ENCODE data around the gene SFT2D1.

SFT2D1 gene

DNA sequence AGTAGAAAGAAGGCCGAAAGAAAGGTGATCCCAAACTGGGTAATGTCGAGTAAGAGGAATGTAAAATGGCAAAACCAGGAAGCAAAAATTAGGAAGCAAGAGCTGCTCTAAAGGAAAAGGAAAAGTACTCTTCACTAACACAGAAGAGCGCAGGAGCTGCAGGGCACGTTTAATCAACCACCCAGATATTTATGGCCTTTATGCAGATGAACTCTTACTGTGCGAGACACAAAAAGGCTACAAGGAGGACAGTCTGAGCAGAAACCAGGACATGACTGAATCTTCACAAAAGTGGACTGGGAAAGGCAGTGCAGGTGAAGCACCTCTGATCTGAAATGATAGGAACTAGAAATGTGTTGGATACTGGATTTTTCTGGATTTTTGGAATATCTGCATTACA, 18.9 kb downstream of the SFT2D1 start:
- Histone ChIP-seq H2AFZ (ENCODE audit: low read depth) (no peak overlapping the region), H4K20me1 (ENCODE audit: insufficient read depth) (no peaks in the 10 kb centered on the region), H3K4me2 (no peak overlapping the region), H3K27me3 (ENCODE audit: insufficient read depth, low read depth) (no peaks in the 10 kb centered on the region), H3K27ac (no peak overlapping the region), H3K4me3 (IDR thresholded peaks at IDR 0.05; ENCODE audit: insufficient read depth, low read depth, low read length) (no peak overlapping the region), H3K9ac (no peak overlapping the region), H3K79me2 (ENCODE audit: insufficient read depth, low read depth) (no peaks in the 10 kb centered on the region), H3K36me3 (ENCODE audit: insufficient read depth) (no peaks in the 10 kb centered on the region), H3K4me1 (ENCODE audit: low read depth, poor library complexity, severe bottlenecking) (no peaks in the 10 kb centered on the region)
- TF ChIP-seq CTCF (conservative IDR thresholded peaks at IDR 0.05; ENCODE audit: low read depth, low read length) = no peak

DNA sequence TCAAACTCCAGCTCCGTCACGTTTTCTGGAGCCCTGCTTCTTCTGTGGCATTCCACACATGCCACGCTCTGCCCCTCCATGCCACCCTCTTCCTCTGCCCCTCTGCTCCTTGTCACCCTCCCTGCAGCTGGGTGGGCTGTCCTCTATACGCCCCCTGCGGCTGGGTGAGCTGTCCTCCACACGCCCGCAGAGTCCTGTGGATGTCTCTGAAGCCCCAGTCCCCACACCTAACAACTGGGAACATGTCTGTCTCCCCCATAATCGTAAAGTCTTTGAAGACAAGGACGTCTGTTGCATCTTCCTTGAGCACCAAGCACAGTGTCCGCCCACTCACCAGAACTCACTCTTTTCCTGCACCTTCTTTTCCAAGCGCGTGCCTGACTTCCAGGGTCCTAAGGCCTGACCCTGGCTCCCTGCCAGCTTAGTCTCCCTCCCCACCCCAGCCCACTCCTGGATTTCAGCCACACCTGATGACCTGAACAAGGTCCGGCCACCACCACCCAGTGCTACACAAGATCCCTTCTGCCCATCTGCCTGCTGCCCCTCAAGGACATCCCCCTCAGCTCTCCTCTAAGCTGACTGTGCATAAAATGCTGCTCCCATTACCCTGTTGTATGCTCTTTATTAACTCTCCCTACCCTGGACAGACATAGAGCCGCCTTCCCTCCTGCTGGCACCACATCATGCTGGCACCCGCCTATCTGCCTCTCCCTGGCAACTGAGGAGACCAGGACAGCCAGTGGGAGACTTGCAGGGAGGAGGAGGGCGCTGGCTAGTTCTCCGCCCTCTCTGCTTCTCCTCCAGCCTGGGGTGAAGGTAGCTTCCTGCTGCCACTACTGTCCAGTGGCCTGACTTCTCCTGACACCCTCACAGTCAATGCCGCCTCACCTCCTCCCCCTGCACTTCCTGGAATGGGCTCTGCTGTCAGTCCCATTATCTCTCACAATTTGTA, 23.4 kb downstream of the SFT2D1 start:
- H3K4me1 ChIP-seq (ENCODE audit: low read depth, poor library complexity, severe bottlenecking) = no peaks in the 10 kb centered on the region
- H3K4me2 ChIP-seq = no peak overlapping the region

DNA sequence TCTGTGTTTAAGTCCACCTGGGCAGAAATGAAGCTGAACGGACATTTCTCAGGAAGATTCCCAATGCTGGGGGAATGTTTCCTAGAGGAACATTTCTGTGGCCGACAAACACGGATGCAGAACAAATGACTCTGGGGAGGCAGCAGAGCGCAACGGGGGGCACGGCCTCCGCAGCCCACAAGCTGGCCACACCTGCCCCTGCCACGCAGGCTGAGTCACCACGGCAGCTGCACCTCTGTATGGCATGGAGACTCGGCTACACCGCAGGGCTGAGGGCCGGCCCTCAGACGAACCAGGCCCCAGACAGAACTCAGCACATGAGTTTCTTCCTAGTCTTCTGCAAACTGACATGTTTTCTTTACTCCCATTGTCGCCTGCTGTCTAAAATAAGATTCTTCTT, 24.1 kb downstream of the SFT2D1 start:
- H3K9ac ChIP-seq = no peak overlapping the region
- no peak overlapping the region for H2AFZ ChIP-seq (ENCODE audit: low read depth)
- H3K4me1 ChIP-seq (ENCODE audit: low read depth, poor library complexity, severe bottlenecking) = no peaks in the 10 kb centered on the region
- TF ChIP-seq CTCF (conservative IDR thresholded peaks at IDR 0.05; ENCODE audit: low read depth, low read length) = no peak
- H3K27me3 ChIP-seq (ENCODE audit: insufficient read depth, low read depth) = no peaks in the 10 kb centered on the region
- H3K79me2 ChIP-seq (ENCODE audit: insufficient read depth, low read depth) = no peaks in the 10 kb centered on the region
- no peaks in the 10 kb centered on the region for H4K20me1 ChIP-seq (ENCODE audit: insufficient read depth)
- no peaks in the 10 kb centered on the region for H3K36me3 ChIP-seq (ENCODE audit: insufficient read depth)
- H3K4me2 ChIP-seq = no peak overlapping the region
- no peak overlapping the region for H3K4me3 ChIP-seq (IDR thresholded peaks at IDR 0.05; ENCODE audit: insufficient read depth, low read depth, low read length)
- H3K27ac ChIP-seq = no peak overlapping the region

More for the DNA sequence above, 23.4 kb downstream of the SFT2D1 start:
- no peaks in the 10 kb centered on the region for H3K36me3 ChIP-seq (ENCODE audit: insufficient read depth)
- H3K27ac ChIP-seq = no peak overlapping the region
- H3K27me3 ChIP-seq (ENCODE audit: insufficient read depth, low read depth) = no peaks in the 10 kb centered on the region
- no peak overlapping the region for H3K4me3 ChIP-seq (IDR thresholded peaks at IDR 0.05; ENCODE audit: insufficient read depth, low read depth, low read length)
- H2AFZ ChIP-seq (ENCODE audit: low read depth) = no peak overlapping the region
- H3K9ac ChIP-seq = no peak overlapping the region
- no peaks in the 10 kb centered on the region for H4K20me1 ChIP-seq (ENCODE audit: insufficient read depth)
- no peaks in the 10 kb centered on the region for H3K79me2 ChIP-seq (ENCODE audit: insufficient read depth, low read depth)
- TF ChIP-seq CTCF (conservative IDR thresholded peaks at IDR 0.05; ENCODE audit: low read depth, low read length) = no peak

DNA sequence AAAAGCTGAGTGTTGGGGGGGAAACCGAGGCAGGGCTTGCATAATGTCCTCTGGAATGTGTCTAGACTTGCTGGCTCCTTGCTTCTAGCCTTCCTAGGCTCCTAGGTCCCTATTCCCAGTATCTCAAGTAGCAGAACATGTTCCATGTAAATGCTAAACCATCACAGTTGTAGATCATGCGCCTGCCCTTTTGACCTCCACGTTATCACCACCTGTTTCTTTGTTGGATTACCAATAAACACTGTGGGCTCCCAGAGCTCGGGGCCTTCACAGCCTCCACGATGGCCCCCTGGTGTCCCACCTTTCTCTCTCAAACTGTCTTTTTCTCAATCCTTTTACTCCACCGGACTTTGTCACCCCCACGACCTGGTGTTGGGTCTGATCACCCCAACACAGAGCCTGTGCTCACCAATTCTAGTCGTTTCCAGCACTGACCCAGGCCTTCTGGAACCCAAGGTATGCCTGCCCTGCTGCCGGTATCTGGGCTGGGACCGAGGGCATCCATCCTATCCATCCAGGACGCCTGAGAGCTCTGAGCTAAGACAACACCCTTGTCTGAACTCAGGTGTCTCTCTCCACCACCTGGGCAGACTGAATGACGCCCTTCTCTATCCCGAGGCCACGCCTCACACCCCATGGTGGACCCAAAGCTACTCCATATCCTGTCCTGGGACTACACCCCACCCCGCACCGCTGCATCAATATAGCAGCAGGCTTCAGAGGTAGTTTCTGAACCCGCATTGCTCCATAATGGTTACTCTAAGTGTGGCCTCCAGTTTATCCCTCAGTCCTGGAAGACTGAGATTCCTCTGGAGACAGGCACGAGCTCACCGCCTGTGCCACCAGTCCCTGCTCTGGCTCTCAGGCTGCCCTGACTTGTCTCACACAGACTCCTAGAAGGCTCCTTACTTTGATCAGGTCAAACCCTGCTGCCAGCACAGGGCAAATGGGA, 24.8 kb downstream of the SFT2D1 start:
- Histone ChIP-seq H3K9ac (no peak overlapping the region), H3K79me2 (ENCODE audit: insufficient read depth, low read depth) (no peaks in the 10 kb centered on the region), H3K27me3 (ENCODE audit: insufficient read depth, low read depth) (no peaks in the 10 kb centered on the region), H3K4me2 (no peak overlapping the region), H4K20me1 (ENCODE audit: insufficient read depth) (no peaks in the 10 kb centered on the region), H3K36me3 (ENCODE audit: insufficient read depth) (no peaks in the 10 kb centered on the region), H3K4me3 (IDR thresholded peaks at IDR 0.05; ENCODE audit: insufficient read depth, low read depth, low read length) (no peak overlapping the region), H3K4me1 (ENCODE audit: low read depth, poor library complexity, severe bottlenecking) (no peaks in the 10 kb centered on the region), H2AFZ (ENCODE audit: low read depth) (no peak overlapping the region), H3K27ac (no peak overlapping the region)
- no peak for TF ChIP-seq CTCF (conservative IDR thresholded peaks at IDR 0.05; ENCODE audit: low read depth, low read length)

Data from KMS-11 (cell line).